ENCODE measurements around the gene EEF1G. TPM values are rescaled to one million over a fixed set of nuclear protein-coding genes. Genes with fewer than 3 reads are reported as not detected.

Gene EEF1G
- total RNA-seq, 1 experiment from 2014 or later: 1,667 TPM

GRCh38 chr11:62592146-62592815 lies 18.6 kb upstream of the EEF1G start:
- Mint-ChIP-seq H3K4me1 (peaks cover 19% of the 10 kb centered on the region), H3K4me3 (peak overlapping the region; percentile 99), H3K27ac (peak overlapping the region; percentile 91), H3K27me3 (ENCODE audit: low read depth) (no peaks in the 10 kb centered on the region; the same call in 1 of the 2 replicates), H3K36me3 (peaks cover 52% of the 10 kb centered on the region), H3K9me3 (no peaks in the 10 kb centered on the region)
- ATAC-seq: peak; percentile 10
- no peak for DNase-seq (ENCODE audit: low spot score)
- POLR2A ChIA-PET: interaction anchor here (0.6 to 3.1 kb wide), 37 partner anchors 8 to 254 kb away, joined by 3 to 53 read pairs (median 8); partner anchors contain the start of genes ASRGL1, B3GAT3, BSCL2 and C11orf98
- CTCF ChIA-PET: interaction anchor here (0.6 to 4.5 kb wide), 31 partner anchors 10 to 252 kb away, joined by 3 to 74 read pairs (median 7); partner anchors contain the start of genes B3GAT3, BSCL2, C11orf98 and CSKMT
- TF ChIP-seq ARID4B (CRISPR knock-in tag; IDR thresholded peaks at IDR 0.05; ENCODE audit: borderline replicate concordance): no peak
- TF ChIP-seq NFE2L1 (CRISPR knock-in tag; IDR thresholded peaks at IDR 0.05): no peak
- TF ChIP-seq, protein P1, sequence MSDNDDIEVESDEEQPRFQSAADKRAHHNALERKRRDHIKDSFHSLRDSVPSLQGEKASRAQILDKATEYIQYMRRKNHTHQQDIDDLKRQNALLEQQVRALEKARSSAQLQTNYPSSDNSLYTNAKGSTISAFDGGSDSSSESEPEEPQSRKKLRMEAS (CRISPR knock-in tag; IDR thresholded peaks at IDR 0.05): no peak
- no peak for TF ChIP-seq ZNF396 (CRISPR knock-in tag; IDR thresholded peaks at IDR 0.05; ENCODE audit: borderline replicate concordance)
- no peak for TF ChIP-seq TEAD1 (CRISPR knock-in tag; IDR thresholded peaks at IDR 0.05)
- no peak for TF ChIP-seq ZNF121 (CRISPR knock-in tag; IDR thresholded peaks at IDR 0.05)
- TF ChIP-seq ZNF532 (CRISPR knock-in tag; IDR thresholded peaks at IDR 0.05; ENCODE audit: borderline replicate concordance): no peak
- TF ChIP-seq TEAD4 (CRISPR knock-in tag; IDR thresholded peaks at IDR 0.05): no peak
- TF ChIP-seq, protein P2, sequence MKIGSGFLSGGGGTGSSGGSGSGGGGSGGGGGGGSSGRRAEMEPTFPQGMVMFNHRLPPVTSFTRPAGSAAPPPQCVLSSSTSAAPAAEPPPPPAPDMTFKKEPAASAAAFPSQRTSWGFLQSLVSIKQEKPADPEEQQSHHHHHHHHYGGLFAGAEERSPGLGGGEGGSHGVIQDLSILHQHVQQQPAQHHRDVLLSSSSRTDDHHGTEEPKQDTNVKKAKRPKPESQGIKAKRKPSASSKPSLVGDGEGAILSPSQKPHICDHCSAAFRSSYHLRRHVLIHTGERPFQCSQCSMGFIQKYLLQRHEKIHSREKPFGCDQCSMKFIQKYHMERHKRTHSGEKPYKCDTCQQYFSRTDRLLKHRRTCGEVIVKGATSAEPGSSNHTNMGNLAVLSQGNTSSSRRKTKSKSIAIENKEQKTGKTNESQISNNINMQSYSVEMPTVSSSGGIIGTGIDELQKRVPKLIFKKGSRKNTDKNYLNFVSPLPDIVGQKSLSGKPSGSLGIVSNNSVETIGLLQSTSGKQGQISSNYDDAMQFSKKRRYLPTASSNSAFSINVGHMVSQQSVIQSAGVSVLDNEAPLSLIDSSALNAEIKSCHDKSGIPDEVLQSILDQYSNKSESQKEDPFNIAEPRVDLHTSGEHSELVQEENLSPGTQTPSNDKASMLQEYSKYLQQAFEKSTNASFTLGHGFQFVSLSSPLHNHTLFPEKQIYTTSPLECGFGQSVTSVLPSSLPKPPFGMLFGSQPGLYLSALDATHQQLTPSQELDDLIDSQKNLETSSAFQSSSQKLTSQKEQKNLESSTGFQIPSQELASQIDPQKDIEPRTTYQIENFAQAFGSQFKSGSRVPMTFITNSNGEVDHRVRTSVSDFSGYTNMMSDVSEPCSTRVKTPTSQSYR (CRISPR knock-in tag; IDR thresholded peaks at IDR 0.05): no peak
- TF ChIP-seq ZNF317 (CRISPR knock-in tag; IDR thresholded peaks at IDR 0.05; ENCODE audit: borderline replicate concordance, low read depth): no peak

All from WTC11 (cell line).